Measurements from ENCODE around the gene BMP8A. TPM values are rescaled to one million over a fixed set of nuclear protein-coding genes. Genes with fewer than 3 reads are reported as not detected.

The BMP8A gene
- total and polyA plus RNA-seq, 7 donors: 0.27 to 3.2 (median 0.81) TPM; not detected in 1

DNA sequence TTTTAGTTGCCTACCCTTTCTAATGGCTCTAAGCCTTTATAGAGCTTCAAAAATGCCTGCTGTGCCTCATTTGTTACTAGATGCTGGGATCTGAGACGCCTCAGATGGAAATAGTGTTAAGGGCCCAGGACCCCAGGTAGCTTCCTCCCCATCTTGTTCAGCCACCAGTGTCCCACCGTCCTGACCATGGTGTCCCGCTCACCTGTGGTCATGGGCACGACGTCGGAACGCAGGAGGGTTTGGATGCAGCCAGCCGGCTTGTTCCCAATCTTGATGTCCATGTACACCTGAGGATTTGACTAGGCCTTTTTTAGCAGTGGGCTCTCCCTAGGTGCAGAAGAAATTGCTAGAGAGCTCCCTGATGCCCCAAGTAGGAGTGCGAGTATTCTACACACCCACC is 54.1 kb downstream of the BMP8A start:
- no peaks in the 10 kb centered on the region for H3K9me3 ChIP-seq
- 97 to 98% methylated on average over 9 of the region's 9 CpGs for WGBS, 2 donors
- H3K27me3 ChIP-seq: no peaks in the 10 kb centered on the region
- no peak for DNase-seq
- H3K36me3 ChIP-seq: peaks cover 0 to 53% (median 21%) of the 10 kb centered on the region in 4 donors
- H3K27ac ChIP-seq: no peak overlapping the region
- H3K4me1 ChIP-seq: no peaks in the 10 kb centered on the region
- no peak for TF ChIP-seq POLR2AphosphoS5 (IDR thresholded peaks at IDR 0.05)
- no peak for TF ChIP-seq CTCF (IDR thresholded peaks at IDR 0.05)
- TF ChIP-seq POLR2A (IDR thresholded peaks at IDR 0.05): no peak
- no peak for TF ChIP-seq EP300 (IDR thresholded peaks at IDR 0.05)
- H3K4me3 ChIP-seq: no peak overlapping the region
- intact Hi-C loops (cut with DNase I): no loop called here

DNA sequence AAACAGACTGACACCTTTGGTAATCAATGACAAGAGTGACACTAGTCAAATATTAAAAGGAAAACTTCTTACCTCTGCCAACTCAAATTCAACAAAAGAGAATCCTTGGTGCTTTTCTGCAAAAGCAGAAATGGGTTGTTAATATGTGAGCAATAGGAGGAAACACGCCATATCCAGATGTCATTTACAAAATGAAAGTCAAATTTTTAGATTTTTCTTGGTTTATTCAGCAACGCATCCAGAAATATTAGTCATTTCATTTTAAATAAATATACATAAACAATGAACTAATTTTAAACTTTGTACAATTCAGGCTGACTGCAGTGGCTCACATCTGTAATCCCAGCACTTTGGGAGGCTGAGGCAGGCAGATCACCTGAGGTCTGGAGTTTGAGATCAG is 62.8 kb downstream of the BMP8A start:
- TF ChIP-seq POLR2AphosphoS5 (IDR thresholded peaks at IDR 0.05): no peak
- H3K9me3 ChIP-seq: no peaks in the 10 kb centered on the region
- WGBS, 2 donors: 91 to 93% methylated on average over 2 of the region's 2 CpGs
- intact Hi-C loops (cut with DNase I): no loop called here
- peaks cover 0 to 35% (median 2%) of the 10 kb centered on the region in 4 donors for H3K36me3 ChIP-seq
- no peak for DNase-seq
- no peak overlapping the region for H3K4me3 ChIP-seq
- peaks cover 0 to 9% (median 0%) of the 10 kb centered on the region in 4 donors for H3K4me1 ChIP-seq
- H3K27me3 ChIP-seq: no peaks in the 10 kb centered on the region
- no peak overlapping the region for H3K27ac ChIP-seq

DNA sequence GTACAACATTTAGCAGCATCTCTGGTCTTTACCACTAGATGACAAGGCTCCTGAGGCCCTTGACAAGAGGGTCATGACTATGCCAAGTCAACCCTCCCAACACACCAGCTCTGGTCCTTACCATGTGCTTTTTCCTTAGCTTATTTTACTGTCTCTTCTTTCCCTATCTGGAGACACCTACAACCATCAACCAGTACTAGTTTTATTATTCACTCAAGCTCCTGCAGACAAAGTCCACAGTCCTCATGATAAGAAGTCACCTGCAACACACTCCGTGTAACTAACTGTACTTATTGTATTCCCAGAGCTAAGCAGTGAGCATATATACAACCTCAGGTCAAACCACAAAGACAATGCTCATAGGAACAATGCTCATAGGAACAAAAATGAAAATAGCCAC is 69.8 kb downstream of the BMP8A start:
- Histone ChIP-seq H3K27ac (no peak overlapping the region), H3K36me3 (peaks cover 47 to 74% (median 60%) of the 10 kb centered on the region in 4 donors), H3K27me3 (no peaks in the 10 kb centered on the region), H3K9me3 (no peaks in the 10 kb centered on the region), H3K4me1 (peaks cover 0 to 9% (median 0%) of the 10 kb centered on the region in 4 donors), H3K4me3 (no peak overlapping the region)
- DNase-seq: no peak
- intact Hi-C loops (cut with DNase I): no loop called here
- 20 to 80% methylated on average over 1 of the region's 1 CpG for WGBS, 2 donors
- TF ChIP-seq EP300 (IDR thresholded peaks at IDR 0.05) (no peak), CTCF (IDR thresholded peaks at IDR 0.05) (no peak), POLR2AphosphoS5 (IDR thresholded peaks at IDR 0.05) (no peak), POLR2A (IDR thresholded peaks at IDR 0.05) (no peak)

- H3K4me1 ChIP-seq: peaks cover 0 to 9% (median 0%) of the 10 kb centered on the region in 4 donors
- TF ChIP-seq POLR2A (IDR thresholded peaks at IDR 0.05) (no peak), POLR2AphosphoS5 (IDR thresholded peaks at IDR 0.05) (no peak), EP300 (IDR thresholded peaks at IDR 0.05) (no peak), CTCF (IDR thresholded peaks at IDR 0.05) (no peak)
- intact Hi-C loops (cut with DNase I): no loop called here
- H3K36me3 ChIP-seq: peaks cover 56 to 90% (median 75%) of the 10 kb centered on the region in 4 donors
- H3K9me3 ChIP-seq: no peaks in the 10 kb centered on the region
- H3K4me3 ChIP-seq: no peak overlapping the region
- H3K27me3 ChIP-seq: no peaks in the 10 kb centered on the region
- 87 to 88% methylated on average over 3 of the region's 3 CpGs for WGBS, 2 donors
- H3K27ac ChIP-seq: no peak overlapping the region
- peak; percentile 0 for DNase-seq
Measured at GRCh38 chr1:39562886-39563285, 71.5 kb downstream of the BMP8A start.

GRCh38 chr1:39563669-39564068 is 72.2 kb downstream of the BMP8A start:
- intact Hi-C loops (cut with DNase I): no loop called here
- H3K4me3 ChIP-seq: no peak overlapping the region
- peaks cover 62 to 98% (median 83%) of the 10 kb centered on the region in 4 donors for H3K36me3 ChIP-seq
- H3K27me3 ChIP-seq: no peaks in the 10 kb centered on the region
- H3K27ac ChIP-seq: no peak overlapping the region
- TF ChIP-seq POLR2AphosphoS5 (IDR thresholded peaks at IDR 0.05) (no peak), CTCF (IDR thresholded peaks at IDR 0.05) (no peak), POLR2A (IDR thresholded peaks at IDR 0.05) (no peak), EP300 (IDR thresholded peaks at IDR 0.05) (no peak)
- 92 to 93% methylated on average over 15 of the region's 15 CpGs for WGBS, 2 donors
- DNase-seq: no peak
- no peaks in the 10 kb centered on the region for H3K9me3 ChIP-seq
- H3K4me1 ChIP-seq: peaks cover 0 to 3% (median 0%) of the 10 kb centered on the region in 4 donors

Measured in sigmoid colon (tissue), 7 donors.